H1 (cell line): Measurements from ENCODE around the gene WNT2. TPM values are rescaled to one million over a fixed set of nuclear protein-coding genes. Genes with fewer than 3 reads are reported as not detected.

ENCODE experiments used
- USF2 ChIP-seq: IDR thresholded peaks from 2 replicates; pipeline ENCODE4 v1.6.1; 2011; ENCODE audit warnings: low read length, improper control_type of control experiment
- polyA plus RNA-seq, 7 experiments: library from polyadenylated mRNA; depleted of rRNA in 3 of 7; stranded (reverse) in 5 of 7; unstranded in 2 of 7; fragments of >200 nt in 5 of 7; fragments of 200-250 nt in 2 of 7; gene quantifications; 1 replicate in 5 of 7; 2 replicates in 1 of 7; 4 replicates in 1 of 7; pipeline versions ENCODE4 v1.2.1 to v1.2.3, GENCODE V29; 2011 to 2013; ENCODE audit warnings: missing spikeins in 2 of 7, mixed read lengths in 2 of 7
- total RNA-seq: library from RNA; stranded (reverse); fragmentation: NEBNext Ultra II Directional; extraction: Animal tissue kit (Norgen Biotek cat#: 25700); gene quantifications from 2 replicates; pipeline ENCODE4 v1.2.1, GENCODE V29; 2021

The WNT2 gene
- total and polyA plus RNA-seq, 2 of the 8 experiments (the other 6 are each of a cell fraction or from before 2014, with no cell fraction given) = not detected

GRCh38 chr7:117308891-117309290, 14.0 kb downstream of the WNT2 start (continued):
- TF ChIP-seq USF2 = no peak
